ENCODE results near the gene DLG1.
"Not testable (repeated sequence)": the region's sequence is repeated elsewhere in the genome, so short reads cannot be mapped to it uniquely, and the experiment has no call there.

Gene DLG1

GRCh38 chr3:197076415-197076814 lies 222.0 kb downstream of the DLG1 start:
- peak; percentile 18 for DNase-seq

DNA sequence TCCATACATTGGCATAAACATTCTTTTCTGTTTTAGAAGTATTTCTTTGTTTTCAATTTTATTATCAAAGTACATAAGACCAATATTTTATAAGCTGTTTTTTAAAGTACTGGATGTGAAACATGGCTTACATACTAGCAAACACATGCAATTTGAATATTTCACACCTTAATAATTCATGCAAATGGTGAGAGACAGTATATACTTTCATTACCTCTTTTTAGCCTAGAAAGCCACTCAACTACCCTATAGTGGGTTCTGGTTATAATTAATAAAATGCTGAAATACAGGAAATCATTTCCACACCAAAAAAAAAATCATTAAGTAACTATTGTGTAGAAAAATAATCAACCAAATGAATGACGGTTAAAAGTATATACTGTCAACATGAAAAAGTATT lies 230.3 kb downstream of the DLG1 start:
- DNase-seq, result no peak

DNA sequence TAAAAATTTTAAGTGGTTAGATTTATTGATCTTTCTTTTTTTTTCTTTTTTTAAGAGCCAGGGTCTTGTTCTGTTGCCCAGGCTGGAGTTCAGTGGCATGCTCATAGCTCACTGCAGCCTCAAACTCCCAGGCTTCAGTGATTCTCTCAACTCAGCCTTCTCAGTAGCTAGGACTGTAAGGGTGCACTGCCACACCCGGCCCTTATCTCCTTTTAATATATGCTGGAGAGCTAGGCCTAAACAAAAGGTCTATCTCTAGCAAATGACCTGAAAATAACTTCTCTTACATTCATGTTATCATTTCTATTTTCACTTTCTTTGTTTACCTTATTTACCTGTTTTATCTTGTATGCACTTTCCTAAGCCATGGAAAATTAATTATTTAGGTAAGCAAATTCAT lies 233.6 kb downstream of the DLG1 start:
- no peak for DNase-seq

DNA sequence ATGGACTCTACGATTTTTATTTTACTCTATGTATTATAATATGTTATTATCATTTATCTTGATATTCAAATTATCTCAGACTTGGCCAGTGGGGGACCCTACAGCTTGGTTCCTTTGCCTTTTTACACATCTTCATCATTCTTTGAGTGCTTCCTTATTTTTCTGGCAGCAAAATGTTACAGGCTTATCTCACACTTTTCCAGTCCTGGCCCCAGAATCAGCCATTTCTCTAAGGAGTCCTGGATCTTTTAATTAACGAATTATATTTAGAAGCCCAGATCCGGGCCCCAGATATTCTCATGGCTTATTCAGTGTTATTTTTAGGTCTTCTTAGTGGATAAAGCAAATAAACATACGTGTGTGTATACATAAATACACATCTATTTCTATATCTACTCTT lies 236.0 kb downstream of the DLG1 start:
- DNase-seq, result no peak

DNA sequence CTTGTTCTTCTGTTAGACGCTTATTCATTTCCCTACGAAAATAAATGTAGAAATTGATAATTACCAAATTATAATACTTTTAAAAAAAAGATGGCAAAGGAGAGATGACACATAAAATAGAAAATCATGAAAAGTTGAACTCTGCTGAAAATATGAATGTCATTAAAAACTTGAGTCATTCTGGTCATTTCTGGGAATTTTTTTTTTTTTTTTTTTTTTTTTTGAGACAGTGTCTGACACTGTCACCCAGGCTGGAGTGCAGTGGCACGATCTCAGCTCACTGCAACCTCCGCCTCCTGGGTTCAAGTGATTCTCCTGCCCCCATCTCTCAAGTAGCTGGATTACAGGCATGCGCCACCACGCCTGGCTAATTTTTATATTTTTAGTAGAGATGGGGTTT lies 246.8 kb downstream of the DLG1 start:
- not testable (repeated sequence) for DNase-seq

DNA sequence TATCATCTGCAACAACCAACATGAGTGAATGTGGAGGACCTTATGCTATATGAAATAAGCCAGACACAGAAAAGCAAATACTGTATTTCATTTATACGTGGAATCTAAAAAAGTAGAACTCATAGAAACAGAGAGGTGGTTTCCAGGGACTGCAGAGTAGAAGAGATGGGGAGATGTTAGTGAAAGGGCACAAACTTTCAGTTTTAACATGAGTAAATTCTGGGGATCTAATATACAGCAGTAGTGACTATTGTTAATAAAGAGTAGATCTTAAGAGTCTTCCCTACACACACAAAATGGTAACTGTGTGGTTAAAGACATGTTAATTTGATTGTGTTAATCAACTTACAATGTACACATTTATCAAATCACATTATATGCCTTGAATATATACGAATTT lies 247.9 kb downstream of the DLG1 start:
- DNase-seq, result no peak

- DNase-seq, result no peak
These were observed 255.9 kb downstream of the DLG1 start for GRCh38 chr3:197042539-197042938.

DNA sequence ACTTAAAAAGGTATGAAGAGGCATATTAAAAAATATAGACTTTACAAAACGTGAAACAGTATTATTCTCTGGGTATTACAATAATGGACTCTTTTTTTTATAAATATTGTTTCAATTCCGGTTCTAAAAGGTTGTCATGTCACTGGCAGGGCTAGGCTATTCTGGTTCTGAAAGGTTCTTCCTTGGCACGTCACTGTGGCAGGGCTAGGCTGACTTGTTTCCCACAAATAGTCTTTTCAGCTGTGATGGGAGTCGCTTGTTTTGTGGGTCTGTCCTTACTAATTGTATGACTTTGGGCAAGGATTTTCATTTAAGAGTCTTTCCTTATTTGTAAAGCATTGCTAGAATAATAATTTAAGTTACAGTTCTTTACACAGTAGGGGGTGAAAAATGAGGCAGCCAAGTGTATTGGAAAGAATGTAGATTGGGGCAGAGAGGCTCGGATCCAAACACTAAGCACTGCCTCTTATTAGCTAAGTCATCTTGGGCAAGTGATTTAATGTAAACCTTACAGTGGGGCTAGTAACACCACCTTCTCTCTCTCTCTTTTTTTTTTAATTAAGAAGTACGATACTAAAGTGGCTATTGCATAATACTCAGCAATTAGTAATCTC lies 256.4 kb downstream of the DLG1 start:
- peak; percentile 8 for DNase-seq

DNA sequence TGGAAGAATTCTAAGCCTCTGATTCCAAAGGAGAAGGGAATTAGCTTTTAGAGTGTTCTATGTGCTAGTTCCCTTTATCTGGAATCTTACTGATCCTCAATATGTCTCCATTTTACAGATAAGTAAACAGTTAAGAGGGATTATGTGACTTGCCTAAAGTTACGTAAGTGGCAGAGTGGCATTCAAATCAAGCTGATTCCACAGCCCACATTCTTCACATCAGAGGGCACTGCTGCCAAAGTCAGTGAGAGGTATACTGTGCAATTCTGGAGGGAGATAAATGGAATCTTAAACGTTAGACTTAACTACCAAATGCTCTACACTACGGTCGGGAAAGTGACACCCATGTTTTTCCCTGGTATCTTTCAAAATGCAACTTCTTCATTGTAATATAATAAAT lies 257.8 kb downstream of the DLG1 start:
- DNase-seq, result no peak

- no peak for DNase-seq
These were observed 259.5 kb downstream of the DLG1 start for GRCh38 chr3:197038679-197039462.

DNA sequence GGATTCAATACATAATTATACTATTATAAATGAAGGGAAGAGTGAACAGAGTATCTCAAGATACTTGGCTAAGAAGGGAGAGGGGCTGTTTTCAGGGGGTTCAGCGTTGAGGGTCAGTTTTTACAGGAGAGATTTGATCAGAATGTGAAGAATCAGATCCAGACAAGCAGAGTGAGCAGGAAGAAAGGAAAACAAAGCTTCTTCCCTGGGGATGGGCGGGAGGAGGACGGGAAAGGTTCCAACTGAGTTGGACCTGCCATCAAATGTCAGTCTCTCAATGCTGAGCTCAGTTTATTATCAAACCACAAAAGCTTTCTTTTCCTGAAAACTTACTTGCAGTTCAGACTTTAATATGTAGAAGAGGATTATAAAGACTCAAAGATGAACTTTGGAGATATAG lies 262.8 kb downstream of the DLG1 start:
- DNase-seq, result no peak

DNA sequence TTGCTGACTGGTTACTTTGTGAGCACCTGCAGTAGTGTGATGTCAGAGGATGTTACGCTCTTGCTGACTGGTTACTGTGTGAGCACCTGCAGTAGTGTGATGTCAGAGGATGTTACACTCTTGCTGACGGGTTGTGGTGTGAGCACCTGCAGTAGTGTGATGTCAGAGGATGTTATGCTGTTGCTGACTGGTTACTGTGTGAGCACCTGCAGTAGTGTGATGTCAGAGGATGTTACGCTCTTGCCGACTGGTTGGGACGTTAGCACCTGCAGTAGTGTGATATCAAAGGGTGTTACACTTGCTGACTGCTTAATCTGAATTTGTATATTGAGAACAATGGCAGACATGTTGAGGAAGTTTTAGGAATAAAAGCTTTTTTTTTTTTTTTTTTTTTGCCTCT lies 263.6 kb downstream of the DLG1 start:
- not testable (repeated sequence) for DNase-seq

- DNase-seq, result not testable (repeated sequence)
These were observed 264.6 kb downstream of the DLG1 start for GRCh38 chr3:197033764-197034163.

DNA sequence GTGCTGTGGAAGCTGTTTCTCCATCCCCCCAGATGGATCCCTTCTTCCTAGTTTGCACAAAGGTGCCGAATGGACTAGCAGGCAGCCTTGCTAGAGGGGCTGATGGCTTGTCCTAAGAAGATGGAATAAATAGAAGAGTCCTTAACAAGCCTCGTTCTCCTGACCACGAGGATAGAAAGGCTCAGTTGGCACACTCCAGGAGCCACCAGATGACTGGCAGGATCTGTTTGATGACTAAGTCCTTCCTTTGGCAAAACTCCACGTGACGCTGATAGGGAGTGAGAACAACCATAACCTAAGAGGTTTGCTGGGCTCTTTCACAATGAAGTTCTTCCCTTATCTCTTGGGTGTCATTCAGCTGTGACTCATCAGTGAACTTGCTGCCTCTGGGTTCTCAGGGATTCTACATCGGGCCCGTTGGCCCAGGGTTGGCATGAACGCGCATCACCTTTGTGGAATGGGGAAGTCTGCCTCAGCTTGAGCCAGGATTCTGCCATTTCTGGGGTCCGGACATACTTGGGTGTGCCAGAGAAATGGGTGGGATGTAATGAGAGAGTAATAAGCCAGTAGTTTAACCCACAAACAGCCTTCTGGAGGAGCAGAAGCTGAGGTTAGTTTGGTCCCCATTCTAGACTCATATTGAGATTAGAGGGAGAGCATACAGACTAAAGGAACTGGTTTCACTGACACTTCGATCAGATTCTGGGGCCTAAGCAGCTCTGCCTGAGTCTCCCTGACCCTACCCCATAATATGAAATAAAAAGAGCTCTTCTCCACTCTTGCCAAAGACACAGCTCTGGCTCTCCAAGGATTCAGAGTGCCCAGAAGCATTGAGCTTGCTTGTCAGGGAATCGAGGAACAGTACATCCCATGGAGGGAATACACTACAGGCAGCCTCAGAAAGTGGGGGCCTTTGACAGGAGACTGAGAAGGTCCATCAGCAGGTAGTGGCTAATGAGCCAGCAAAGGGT lies 266.8 kb downstream of the DLG1 start:
- DNase-seq, result no peak

- DNase-seq, result no peak
These were observed 267.8 kb downstream of the DLG1 start for GRCh38 chr3:197030379-197031314.

DNA sequence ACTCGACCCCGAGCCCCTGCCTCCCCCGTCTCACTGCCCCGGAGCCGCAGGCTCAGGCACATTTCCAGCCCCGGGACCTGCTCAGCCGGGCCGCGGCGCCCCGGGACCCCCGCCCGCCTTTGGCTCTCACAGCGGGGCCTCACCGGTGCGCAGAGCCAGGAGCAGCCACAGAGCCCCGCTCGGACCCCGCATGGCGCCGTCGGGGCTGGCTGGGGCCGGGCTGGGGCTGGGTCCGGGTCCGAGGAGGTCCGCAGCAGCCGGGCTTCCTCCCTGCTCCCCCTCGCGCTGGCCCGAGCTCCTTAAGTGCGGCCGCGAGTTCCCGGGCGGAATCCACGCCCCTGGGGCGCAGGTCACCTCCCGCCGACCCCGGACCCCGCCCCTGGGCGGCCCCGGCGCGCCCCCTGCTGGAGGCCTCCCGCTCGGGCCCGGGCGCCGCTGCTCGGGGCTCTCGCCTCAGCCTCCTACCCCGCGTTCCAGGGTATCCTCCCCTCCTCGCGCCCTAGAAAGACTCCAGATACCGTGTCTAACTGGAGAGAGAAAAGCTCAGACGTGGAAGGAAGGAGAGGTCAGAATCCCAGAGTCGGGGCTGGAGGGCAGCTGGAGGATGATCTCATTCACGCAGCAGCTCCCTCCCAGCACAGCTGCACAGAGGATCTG lies 268.8 kb downstream of the DLG1 start, which contains the start of gene MELTF:
TSS of gene MELTF (minus strand) at position 307 of the 657 bp plus-strand sequence. CDS start at position 192, 115 bp downstream.
- DNase-seq, result peak; percentile 15

- no peak for DNase-seq
These were observed 269.5 kb downstream of the DLG1 start for GRCh38 chr3:197028728-197029510.

- DNase-seq, result no peak
These were observed 270.3 kb downstream of the DLG1 start for GRCh38 chr3:197027896-197028727.

GRCh38 chr3:197027151-197027895 lies 271.1 kb downstream of the DLG1 start:
- no peak for DNase-seq

Data from midbrain (tissue), 1 donor.